HEK293 (cell line): ENCODE measurements around the gene FAM89A.
A peak's percentile ranks its signal among the peaks of the same experiment; 100 is the strongest.

Source experiments
- BCL11A ChIP-seq: fragments of 450-650 bp; formaldehyde crosslinking; IDR thresholded peaks from 2 replicates; pipeline ENCODE4 v1.5.1; 2016; ENCODE audit warnings: low read depth, missing biosample characterization, missing genetic modification characterization
- HOXA7 ChIP-seq: sonication (generic); formaldehyde crosslinking; IDR thresholded peaks from 2 replicates; pipeline ENCODE4 v1.8.1; 2022; ENCODE audit warnings: missing genetic modification reagents, borderline replicate concordance
- SALL2 ChIP-seq: fragments of 450-650 bp; formaldehyde crosslinking; IDR thresholded peaks from 2 replicates; pipeline ENCODE4 v1.5.0; 2017; ENCODE audit warnings: missing biosample characterization, mild to moderate bottlenecking, missing genetic modification characterization, borderline replicate concordance
- ZBTB20 ChIP-seq: fragments of 450-650 bp; formaldehyde crosslinking; IDR thresholded peaks from 2 replicates; pipeline ENCODE4 v1.5.1; 2016; ENCODE audit warnings: missing biosample characterization, missing genetic modification characterization
- ZBTB21 ChIP-seq: fragments of 450-650 bp; formaldehyde crosslinking; IDR thresholded peaks from 2 replicates; pipeline ENCODE4 v1.5.1; 2017; ENCODE audit warnings: missing biosample characterization, missing genetic modification characterization
- ZFHX2 ChIP-seq: fragments of 450-650 bp; formaldehyde crosslinking; conservative IDR thresholded peaks from 2 replicates; pipeline ENCODE4 v1.5.1; 2016; ENCODE audit warnings: missing biosample characterization, missing genetic modification characterization
- ZNF114 ChIP-seq: fragments of 450-650 bp; formaldehyde crosslinking; IDR thresholded peaks from 2 replicates; pipeline ENCODE4 v1.5.0; 2017; ENCODE audit warnings: missing biosample characterization, missing genetic modification characterization
- ZNF138 ChIP-seq: fragments of 450-650 bp; formaldehyde crosslinking; IDR thresholded peaks from 2 replicates; pipeline ENCODE4 v1.5.1; 2016; ENCODE audit warnings: missing biosample characterization, missing genetic modification characterization, borderline replicate concordance
- ZNF140 ChIP-seq: fragments of 450-650 bp; formaldehyde crosslinking; IDR thresholded peaks from 2 replicates; pipeline ENCODE4 v1.5.1; 2016; ENCODE audit warnings: missing biosample characterization, missing genetic modification characterization
- ZNF155 ChIP-seq: fragments of 450-650 bp; formaldehyde crosslinking; IDR thresholded peaks from 2 replicates; pipeline ENCODE4 v1.5.1; 2016; ENCODE audit warnings: missing biosample characterization, missing genetic modification characterization
- ZNF16 ChIP-seq: fragments of 450-650 bp; formaldehyde crosslinking; IDR thresholded peaks from 2 replicates; pipeline ENCODE4 v1.5.1; 2016; ENCODE audit warnings: low read depth, missing biosample characterization, missing genetic modification characterization
- ZNF341 ChIP-seq: fragments of 450-650 bp; formaldehyde crosslinking; IDR thresholded peaks from 2 replicates; pipeline ENCODE4; 2016; ENCODE audit warnings: low read depth, missing biosample characterization, missing genetic modification characterization
- ZNF677 ChIP-seq: fragments of 450-650 bp; IDR thresholded peaks from 2 replicates; pipeline ENCODE4 v1.5.0; 2018; ENCODE audit warnings: missing biosample characterization, mild to moderate bottlenecking, missing genetic modification characterization, moderate library complexity
- ZNF830 ChIP-seq: fragments of 450-650 bp; IDR thresholded peaks from 2 replicates; pipeline ENCODE4 v1.5.0; 2018; ENCODE audit warnings: missing biosample characterization, missing genetic modification characterization, low read depth, mild to moderate bottlenecking, moderate library complexity
- TF ChIP-seq, protein P1 (sequence below): fragments of 450-650 bp; formaldehyde crosslinking; IDR thresholded peaks from 2 replicates; pipeline ENCODE4 v1.5.1; 2017; ENCODE audit warnings: missing biosample characterization, missing genetic modification characterization
- TF ChIP-seq, protein P2 (sequence below): fragments of 450-650 bp; formaldehyde crosslinking; IDR thresholded peaks from 2 replicates; pipeline ENCODE4 v1.5.1; 2016; ENCODE audit warnings: missing biosample characterization, missing genetic modification characterization
- TF ChIP-seq, protein P3 (sequence below): fragments of 450-650 bp; formaldehyde crosslinking; IDR thresholded peaks from 2 replicates; pipeline ENCODE4 v1.5.1; 2016; ENCODE audit warnings: missing biosample characterization, missing genetic modification characterization
- TF ChIP-seq, protein P4 (sequence below): fragments of 450-650 bp; formaldehyde crosslinking; IDR thresholded peaks from 2 replicates; pipeline ENCODE4 v1.5.1; 2016; ENCODE audit warnings: missing biosample characterization, missing genetic modification characterization, borderline replicate concordance
- TF ChIP-seq, protein P5 (sequence below): fragments of 450-650 bp; formaldehyde crosslinking; IDR thresholded peaks from 2 replicates; pipeline ENCODE4 v1.5.1; 2016; ENCODE audit warnings: missing biosample characterization, missing genetic modification characterization
- TF ChIP-seq, protein P6 (sequence below): fragments of 450-650 bp; IDR thresholded peaks from 2 replicates; pipeline ENCODE4 v1.5.1; 2018; ENCODE audit warnings: missing biosample characterization, missing genetic modification characterization
- TF ChIP-seq, protein P7 (sequence below): fragments of 450-650 bp; formaldehyde crosslinking; conservative IDR thresholded peaks from 2 replicates; pipeline ENCODE4 v1.5.1; 2016; ENCODE audit warnings: low read depth, missing biosample characterization, missing genetic modification characterization

The FAM89A gene

DNA sequence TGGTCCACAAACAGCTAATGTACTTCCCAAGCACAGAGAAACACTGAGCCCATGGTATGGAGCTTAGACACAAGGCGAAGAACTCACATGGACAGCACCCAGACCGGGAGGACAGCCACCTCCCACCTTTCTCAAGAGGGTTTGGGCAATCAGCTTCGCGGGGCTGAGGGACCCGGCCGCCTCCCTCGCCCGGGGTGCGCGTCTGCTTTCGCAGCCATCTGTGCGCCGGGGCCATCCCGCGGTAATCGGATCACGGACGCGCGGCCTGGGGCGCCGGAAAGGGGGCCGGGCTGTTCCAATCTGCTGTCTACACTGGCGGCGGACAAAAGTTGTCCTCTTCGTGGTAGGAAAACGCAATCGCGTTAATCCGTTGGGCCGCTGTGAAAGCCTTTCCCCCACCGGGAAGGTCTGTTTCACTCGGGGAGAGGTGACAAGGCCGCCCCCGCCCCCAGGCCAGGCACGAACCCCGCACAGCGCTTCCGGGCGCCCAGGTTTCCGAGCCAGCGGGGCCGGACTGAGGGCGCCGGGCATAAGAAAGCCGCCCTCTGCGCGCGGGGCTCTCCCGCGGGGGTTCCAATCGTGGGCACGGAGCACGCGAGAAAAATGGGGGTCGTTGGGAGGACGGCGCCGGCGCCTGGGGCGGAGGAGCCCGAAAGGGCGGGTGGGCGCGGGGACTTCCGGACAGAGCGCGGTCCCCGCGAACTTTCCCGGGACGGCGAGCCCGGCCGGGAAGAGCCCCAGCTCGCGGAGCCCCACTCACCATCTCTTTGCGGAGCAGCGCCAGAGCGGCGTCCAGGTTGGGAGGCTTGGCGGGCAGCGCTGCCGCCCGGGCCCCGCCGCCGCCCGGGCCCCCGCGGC is 664 bp downstream of the FAM89A start (continued):
- TF ChIP-seq, protein P1, sequence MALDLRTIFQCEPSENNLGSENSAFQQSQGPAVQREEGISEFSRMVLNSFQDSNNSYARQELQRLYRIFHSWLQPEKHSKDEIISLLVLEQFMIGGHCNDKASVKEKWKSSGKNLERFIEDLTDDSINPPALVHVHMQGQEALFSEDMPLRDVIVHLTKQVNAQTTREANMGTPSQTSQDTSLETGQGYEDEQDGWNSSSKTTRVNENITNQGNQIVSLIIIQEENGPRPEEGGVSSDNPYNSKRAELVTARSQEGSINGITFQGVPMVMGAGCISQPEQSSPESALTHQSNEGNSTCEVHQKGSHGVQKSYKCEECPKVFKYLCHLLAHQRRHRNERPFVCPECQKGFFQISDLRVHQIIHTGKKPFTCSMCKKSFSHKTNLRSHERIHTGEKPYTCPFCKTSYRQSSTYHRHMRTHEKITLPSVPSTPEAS (tag by site-specific recombination): no peak
- TF ChIP-seq, protein P2, sequence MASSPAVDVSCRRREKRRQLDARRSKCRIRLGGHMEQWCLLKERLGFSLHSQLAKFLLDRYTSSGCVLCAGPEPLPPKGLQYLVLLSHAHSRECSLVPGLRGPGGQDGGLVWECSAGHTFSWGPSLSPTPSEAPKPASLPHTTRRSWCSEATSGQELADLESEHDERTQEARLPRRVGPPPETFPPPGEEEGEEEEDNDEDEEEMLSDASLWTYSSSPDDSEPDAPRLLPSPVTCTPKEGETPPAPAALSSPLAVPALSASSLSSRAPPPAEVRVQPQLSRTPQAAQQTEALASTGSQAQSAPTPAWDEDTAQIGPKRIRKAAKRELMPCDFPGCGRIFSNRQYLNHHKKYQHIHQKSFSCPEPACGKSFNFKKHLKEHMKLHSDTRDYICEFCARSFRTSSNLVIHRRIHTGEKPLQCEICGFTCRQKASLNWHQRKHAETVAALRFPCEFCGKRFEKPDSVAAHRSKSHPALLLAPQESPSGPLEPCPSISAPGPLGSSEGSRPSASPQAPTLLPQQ (tag by site-specific recombination): peak; percentile 72
- TF ChIP-seq, protein P3, sequence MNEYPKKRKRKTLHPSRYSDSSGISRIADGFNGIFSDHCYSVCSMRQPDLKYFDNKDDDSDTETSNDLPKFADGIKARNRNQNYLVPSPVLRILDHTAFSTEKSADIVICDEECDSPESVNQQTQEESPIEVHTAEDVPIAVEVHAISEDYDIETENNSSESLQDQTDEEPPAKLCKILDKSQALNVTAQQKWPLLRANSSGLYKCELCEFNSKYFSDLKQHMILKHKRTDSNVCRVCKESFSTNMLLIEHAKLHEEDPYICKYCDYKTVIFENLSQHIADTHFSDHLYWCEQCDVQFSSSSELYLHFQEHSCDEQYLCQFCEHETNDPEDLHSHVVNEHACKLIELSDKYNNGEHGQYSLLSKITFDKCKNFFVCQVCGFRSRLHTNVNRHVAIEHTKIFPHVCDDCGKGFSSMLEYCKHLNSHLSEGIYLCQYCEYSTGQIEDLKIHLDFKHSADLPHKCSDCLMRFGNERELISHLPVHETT: no peak
- TF ChIP-seq ZNF16 (tag by site-specific recombination): no peak
- 0 out of 2 replicates have a peak, but pooled peaks have one; percentile 41 for TF ChIP-seq BCL11A (tag by site-specific recombination)
- peak; percentile 99 for TF ChIP-seq ZNF341 (tag by site-specific recombination)
- TF ChIP-seq, protein P4, sequence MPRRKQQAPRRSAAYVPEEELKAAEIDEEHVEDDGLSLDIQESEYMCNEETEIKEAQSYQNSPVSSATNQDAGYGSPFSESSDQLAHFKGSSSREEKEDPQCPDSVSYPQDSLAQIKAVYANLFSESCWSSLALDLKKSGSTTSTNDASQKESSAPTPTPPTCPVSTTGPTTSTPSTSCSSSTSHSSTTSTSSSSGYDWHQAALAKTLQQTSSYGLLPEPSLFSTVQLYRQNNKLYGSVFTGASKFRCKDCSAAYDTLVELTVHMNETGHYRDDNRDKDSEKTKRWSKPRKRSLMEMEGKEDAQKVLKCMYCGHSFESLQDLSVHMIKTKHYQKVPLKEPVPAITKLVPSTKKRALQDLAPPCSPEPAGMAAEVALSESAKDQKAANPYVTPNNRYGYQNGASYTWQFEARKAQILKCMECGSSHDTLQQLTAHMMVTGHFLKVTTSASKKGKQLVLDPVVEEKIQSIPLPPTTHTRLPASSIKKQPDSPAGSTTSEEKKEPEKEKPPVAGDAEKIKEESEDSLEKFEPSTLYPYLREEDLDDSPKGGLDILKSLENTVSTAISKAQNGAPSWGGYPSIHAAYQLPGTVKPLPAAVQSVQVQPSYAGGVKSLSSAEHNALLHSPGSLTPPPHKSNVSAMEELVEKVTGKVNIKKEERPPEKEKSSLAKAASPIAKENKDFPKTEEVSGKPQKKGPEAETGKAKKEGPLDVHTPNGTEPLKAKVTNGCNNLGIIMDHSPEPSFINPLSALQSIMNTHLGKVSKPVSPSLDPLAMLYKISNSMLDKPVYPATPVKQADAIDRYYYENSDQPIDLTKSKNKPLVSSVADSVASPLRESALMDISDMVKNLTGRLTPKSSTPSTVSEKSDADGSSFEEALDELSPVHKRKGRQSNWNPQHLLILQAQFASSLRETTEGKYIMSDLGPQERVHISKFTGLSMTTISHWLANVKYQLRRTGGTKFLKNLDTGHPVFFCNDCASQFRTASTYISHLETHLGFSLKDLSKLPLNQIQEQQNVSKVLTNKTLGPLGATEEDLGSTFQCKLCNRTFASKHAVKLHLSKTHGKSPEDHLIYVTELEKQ: no peak
- TF ChIP-seq ZNF830 (tag by site-specific recombination): no peak
- no peak for TF ChIP-seq ZNF140
- TF ChIP-seq, protein P5, sequence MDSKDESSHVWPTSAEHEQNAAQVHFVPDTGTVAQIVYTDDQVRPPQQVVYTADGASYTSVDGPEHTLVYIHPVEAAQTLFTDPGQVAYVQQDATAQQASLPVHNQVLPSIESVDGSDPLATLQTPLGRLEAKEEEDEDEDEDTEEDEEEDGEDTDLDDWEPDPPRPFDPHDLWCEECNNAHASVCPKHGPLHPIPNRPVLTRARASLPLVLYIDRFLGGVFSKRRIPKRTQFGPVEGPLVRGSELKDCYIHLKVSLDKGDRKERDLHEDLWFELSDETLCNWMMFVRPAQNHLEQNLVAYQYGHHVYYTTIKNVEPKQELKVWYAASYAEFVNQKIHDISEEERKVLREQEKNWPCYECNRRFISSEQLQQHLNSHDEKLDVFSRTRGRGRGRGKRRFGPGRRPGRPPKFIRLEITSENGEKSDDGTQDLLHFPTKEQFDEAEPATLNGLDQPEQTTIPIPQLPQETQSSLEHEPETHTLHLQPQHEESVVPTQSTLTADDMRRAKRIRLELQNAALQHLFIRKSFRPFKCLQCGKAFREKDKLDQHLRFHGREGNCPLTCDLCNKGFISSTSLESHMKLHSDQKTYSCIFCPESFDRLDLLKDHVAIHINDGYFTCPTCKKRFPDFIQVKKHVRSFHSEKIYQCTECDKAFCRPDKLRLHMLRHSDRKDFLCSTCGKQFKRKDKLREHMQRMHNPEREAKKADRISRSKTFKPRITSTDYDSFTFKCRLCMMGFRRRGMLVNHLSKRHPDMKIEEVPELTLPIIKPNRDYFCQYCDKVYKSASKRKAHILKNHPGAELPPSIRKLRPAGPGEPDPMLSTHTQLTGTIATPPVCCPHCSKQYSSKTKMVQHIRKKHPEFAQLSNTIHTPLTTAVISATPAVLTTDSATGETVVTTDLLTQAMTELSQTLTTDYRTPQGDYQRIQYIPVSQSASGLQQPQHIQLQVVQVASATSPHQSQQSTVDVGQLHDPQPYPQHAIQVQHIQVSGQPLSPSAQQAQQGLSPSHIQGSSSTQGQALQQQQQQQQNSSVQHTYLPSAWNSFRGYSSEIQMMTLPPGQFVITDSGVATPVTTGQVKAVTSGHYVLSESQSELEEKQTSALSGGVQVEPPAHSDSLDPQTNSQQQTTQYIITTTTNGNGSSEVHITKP (tag by site-specific recombination): peak; percentile 94
- no peak for TF ChIP-seq ZNF155
- TF ChIP-seq ZBTB20 (tag by site-specific recombination): peak; percentile 99
- peak; percentile 69 for TF ChIP-seq ZFHX2 (tag by site-specific recombination)
- no peak for TF ChIP-seq ZNF138 (tag by site-specific recombination)
- no peak for TF ChIP-seq SALL2
- no peak for TF ChIP-seq HOXA7 (CRISPR knock-in tag)
- TF ChIP-seq, protein P6, sequence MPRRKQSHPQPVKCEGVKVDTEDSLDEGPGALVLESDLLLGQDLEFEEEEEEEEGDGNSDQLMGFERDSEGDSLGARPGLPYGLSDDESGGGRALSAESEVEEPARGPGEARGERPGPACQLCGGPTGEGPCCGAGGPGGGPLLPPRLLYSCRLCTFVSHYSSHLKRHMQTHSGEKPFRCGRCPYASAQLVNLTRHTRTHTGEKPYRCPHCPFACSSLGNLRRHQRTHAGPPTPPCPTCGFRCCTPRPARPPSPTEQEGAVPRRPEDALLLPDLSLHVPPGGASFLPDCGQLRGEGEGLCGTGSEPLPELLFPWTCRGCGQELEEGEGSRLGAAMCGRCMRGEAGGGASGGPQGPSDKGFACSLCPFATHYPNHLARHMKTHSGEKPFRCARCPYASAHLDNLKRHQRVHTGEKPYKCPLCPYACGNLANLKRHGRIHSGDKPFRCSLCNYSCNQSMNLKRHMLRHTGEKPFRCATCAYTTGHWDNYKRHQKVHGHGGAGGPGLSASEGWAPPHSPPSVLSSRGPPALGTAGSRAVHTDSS (tag by site-specific recombination): no peak
- no peak; the same call in 1 of the 2 replicates for TF ChIP-seq ZBTB21
- TF ChIP-seq ZNF114: no peak
- 0 out of 2 replicates have a peak, but pooled peaks have one; percentile 39 for TF ChIP-seq ZNF677
- TF ChIP-seq, protein P7, sequence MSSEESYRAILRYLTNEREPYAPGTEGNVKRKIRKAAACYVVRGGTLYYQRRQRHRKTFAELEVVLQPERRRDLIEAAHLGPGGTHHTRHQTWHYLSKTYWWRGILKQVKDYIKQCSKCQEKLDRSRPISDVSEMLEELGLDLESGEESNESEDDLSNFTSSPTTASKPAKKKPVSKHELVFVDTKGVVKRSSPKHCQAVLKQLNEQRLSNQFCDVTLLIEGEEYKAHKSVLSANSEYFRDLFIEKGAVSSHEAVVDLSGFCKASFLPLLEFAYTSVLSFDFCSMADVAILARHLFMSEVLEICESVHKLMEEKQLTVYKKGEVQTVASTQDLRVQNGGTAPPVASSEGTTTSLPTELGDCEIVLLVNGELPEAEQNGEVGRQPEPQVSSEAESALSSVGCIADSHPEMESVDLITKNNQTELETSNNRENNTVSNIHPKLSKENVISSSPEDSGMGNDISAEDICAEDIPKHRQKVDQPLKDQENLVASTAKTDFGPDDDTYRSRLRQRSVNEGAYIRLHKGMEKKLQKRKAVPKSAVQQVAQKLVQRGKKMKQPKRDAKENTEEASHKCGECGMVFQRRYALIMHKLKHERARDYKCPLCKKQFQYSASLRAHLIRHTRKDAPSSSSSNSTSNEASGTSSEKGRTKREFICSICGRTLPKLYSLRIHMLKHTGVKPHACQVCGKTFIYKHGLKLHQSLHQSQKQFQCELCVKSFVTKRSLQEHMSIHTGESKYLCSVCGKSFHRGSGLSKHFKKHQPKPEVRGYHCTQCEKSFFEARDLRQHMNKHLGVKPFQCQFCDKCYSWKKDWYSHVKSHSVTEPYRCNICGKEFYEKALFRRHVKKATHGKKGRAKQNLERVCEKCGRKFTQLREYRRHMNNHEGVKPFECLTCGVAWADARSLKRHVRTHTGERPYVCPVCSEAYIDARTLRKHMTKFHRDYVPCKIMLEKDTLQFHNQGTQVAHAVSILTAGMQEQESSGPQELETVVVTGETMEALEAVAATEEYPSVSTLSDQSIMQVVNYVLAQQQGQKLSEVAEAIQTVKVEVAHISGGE (tag by site-specific recombination): peak; percentile 83
